ENCODE data around the gene PLCXD3.

DNA sequence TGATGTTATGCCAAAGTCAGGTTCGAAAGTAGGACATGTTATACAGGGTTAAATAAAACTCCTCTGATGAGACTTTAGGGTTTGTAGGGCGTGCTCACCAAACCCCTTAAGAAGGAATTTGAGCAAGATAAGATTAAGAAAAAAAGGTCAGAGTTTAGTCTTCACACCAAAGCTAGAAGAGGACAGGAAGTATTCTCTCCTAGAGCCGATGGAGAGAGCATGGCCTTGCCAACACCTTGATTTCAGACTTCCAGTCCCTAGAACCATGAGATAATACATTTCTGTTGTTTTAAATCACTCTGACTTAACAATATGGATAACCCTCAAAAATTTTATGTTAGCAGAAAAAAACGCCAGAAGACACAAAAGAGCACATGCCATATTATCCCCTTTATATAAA lies 16.3 kb upstream of the PLCXD3 start:
- TF ChIP-seq YY1 (IDR thresholded peaks at IDR 0.05; ENCODE audit: low read depth), result no peak
- TF ChIP-seq, protein P1, sequence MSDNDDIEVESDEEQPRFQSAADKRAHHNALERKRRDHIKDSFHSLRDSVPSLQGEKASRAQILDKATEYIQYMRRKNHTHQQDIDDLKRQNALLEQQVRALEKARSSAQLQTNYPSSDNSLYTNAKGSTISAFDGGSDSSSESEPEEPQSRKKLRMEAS (IDR thresholded peaks at IDR 0.05), result no peak
- TF ChIP-seq FOXM1 (IDR thresholded peaks at IDR 0.05; ENCODE audit: borderline replicate concordance, low read depth), result no peak
- TF ChIP-seq TAF1 (IDR thresholded peaks at IDR 0.05; ENCODE audit: low read depth), result no peak
- no peak for TF ChIP-seq ZBTB7A (IDR thresholded peaks at IDR 0.05; ENCODE audit: low read depth)
- no peak for TF ChIP-seq TEAD4 (IDR thresholded peaks at IDR 0.05)
